Vagina (tissue), 2 donors: Measurements from ENCODE around the gene SHD. TPM values are rescaled to one million over a fixed set of nuclear protein-coding genes. Genes with fewer than 3 reads are reported as not detected.
"Not testable (repeated sequence)": the region's sequence is repeated elsewhere in the genome, so short reads cannot be mapped to it uniquely, and the experiment has no call there.

Experiments
- DNase-seq, 2 donors: peaks; one replicate each; pipeline ENCODE4 v3.0.0-alpha.2; 2017; ENCODE audit errors: extremely low spot score in 2 of 2
- H3K27ac ChIP-seq: fragments of 200-600 bp; sonication (generic); one replicate; pipeline ENCODE4 v1.5.1; 2019
- H3K27me3 ChIP-seq: fragments of 200-600 bp; sonication (generic); one replicate; pipeline ENCODE4 v1.5.1; 2019
- H3K36me3 ChIP-seq, 2 donors: fragments of 200-600 bp; sonication (generic); one replicate each; pipeline ENCODE4 v1.5.1; 2017 to 2019
- H3K4me1 ChIP-seq: fragments of 200-600 bp; sonication (generic); one replicate; pipeline ENCODE4 v1.5.1; 2019
- H3K4me3 ChIP-seq, 2 donors: fragments of 200-600 bp; sonication (generic); 1 replicate in 1 of 2; 2 replicates in 1 of 2; pipeline ENCODE4 v1.5.1; 2016 to 2019
- H3K9me3 ChIP-seq: fragments of 200-600 bp; sonication (generic); one replicate; pipeline ENCODE4 v1.5.1; 2019
- POLR2A ChIP-seq, 2 donors: fragments of 450-650 bp; IDR thresholded peaks; one replicate each; pipeline ENCODE4 v1.6.1; 2017; ENCODE audit warnings: antibody characterized with exemption in 2 of 2, mild to moderate bottlenecking in 2 of 2, moderate library complexity in 2 of 2
- POLR2AphosphoS5 ChIP-seq, 2 donors: sonication (generic); formaldehyde crosslinking; IDR thresholded peaks; one replicate each; pipeline ENCODE4 v1.9.0; 2017; ENCODE audit warnings: antibody characterized with exemption in 2 of 2, mild to moderate bottlenecking in 2 of 2, low read depth in 1 of 2; ENCODE audit not compliant: insufficient read depth in 1 of 2
- intact Hi-C: fragments of 100-400 bp; cut with DNase I; formaldehyde crosslinking; loops from one replicate; pipeline ENCODE4 v1.15.1; 2023
- total RNA-seq: library from RNA; depleted of rRNA; stranded (reverse); fragments of >200 nt; gene quantifications from one replicate; pipeline ENCODE4 v1.2.3, GENCODE V29; 2016
- TF ChIP-seq, protein P1 (sequence below), 3 experiments: fragments of 450-650 bp in 2 of 3; fragments of 200-600 bp in 1 of 3; sonication (generic) in 1 of 3; IDR thresholded peaks; one replicate each; pipeline ENCODE4 v1.5.1; 2017 to 2019; ENCODE audit warnings: antibody characterized with exemption in 3 of 3, mild to moderate bottlenecking in 2 of 3, moderate library complexity in 2 of 3

The SHD gene
- total RNA-seq, 1 donor from 2014 or later: not detected

- Histone ChIP-seq H3K36me3 (peaks cover 0 to 38% of the 10 kb centered on the region in 2 donors), H3K4me3 (no peak overlapping the region), H3K27ac (no peak overlapping the region), H3K9me3 (no peaks in the 10 kb centered on the region), H3K27me3 (no peaks in the 10 kb centered on the region), H3K4me1 (no peaks in the 10 kb centered on the region)
- DNase-seq: no peak
- intact Hi-C loops: no loop called here
- TF ChIP-seq POLR2A (IDR thresholded peaks at IDR 0.05) (no peak), POLR2AphosphoS5 (IDR thresholded peaks at IDR 0.05; ENCODE audit: insufficient read depth in 1 of 2, low read depth in 1 of 2) (no peak)
- TF ChIP-seq, protein P1, sequence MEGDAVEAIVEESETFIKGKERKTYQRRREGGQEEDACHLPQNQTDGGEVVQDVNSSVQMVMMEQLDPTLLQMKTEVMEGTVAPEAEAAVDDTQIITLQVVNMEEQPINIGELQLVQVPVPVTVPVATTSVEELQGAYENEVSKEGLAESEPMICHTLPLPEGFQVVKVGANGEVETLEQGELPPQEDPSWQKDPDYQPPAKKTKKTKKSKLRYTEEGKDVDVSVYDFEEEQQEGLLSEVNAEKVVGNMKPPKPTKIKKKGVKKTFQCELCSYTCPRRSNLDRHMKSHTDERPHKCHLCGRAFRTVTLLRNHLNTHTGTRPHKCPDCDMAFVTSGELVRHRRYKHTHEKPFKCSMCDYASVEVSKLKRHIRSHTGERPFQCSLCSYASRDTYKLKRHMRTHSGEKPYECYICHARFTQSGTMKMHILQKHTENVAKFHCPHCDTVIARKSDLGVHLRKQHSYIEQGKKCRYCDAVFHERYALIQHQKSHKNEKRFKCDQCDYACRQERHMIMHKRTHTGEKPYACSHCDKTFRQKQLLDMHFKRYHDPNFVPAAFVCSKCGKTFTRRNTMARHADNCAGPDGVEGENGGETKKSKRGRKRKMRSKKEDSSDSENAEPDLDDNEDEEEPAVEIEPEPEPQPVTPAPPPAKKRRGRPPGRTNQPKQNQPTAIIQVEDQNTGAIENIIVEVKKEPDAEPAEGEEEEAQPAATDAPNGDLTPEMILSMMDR (IDR thresholded peaks at IDR 0.05): no peak
Measured at GRCh38 chr19:4267901-4268815, 10.9 kb upstream of the SHD start.

DNA sequence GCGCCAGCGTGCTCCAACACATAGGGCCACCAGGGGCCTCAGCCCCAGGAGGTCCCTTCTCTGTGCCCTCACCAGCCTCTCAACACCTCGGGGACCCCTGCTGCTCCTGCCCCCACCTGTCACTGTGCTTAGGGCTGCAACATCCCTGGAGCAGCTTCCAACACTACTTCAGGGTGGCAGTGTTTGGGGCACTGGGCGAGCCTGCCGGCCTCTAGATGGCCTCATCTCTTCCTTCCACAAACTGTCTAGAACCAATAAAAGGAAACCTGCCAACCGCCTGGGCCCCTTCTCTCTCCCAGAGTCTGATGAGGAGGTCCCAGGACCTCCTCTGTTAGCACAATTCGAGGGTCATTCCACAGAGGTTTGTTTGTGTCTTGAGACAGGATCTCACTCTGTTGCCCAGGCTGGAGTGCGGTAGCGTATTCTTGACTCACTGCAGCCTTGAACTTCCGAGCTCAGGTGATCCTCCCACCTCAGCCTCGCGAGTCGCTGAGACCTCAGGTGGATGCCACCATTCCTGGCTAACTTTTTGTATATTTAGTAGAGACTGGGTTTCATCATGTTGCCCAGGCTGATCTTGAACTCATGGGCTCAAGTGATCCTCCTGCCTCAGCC lies 10.1 kb upstream of the SHD start:
- no peak for TF ChIP-seq POLR2A (IDR thresholded peaks at IDR 0.05)
- TF ChIP-seq POLR2AphosphoS5 (IDR thresholded peaks at IDR 0.05; ENCODE audit: insufficient read depth in 1 of 2, low read depth in 1 of 2): no peak
- TF ChIP-seq, protein P1 (IDR thresholded peaks at IDR 0.05): no peak
- Histone ChIP-seq H3K4me3 (no peak overlapping the region), H3K9me3 (no peaks in the 10 kb centered on the region), H3K27me3 (no peaks in the 10 kb centered on the region), H3K27ac (no peak overlapping the region), H3K4me1 (no peaks in the 10 kb centered on the region), H3K36me3 (peaks cover 0 to 33% of the 10 kb centered on the region in 2 donors)
- intact Hi-C loops: no loop called here
- no peak for DNase-seq

- intact Hi-C loops: loop anchor here (10.0 kb wide), 1 partner anchor 122 kb away; no protein-coding TSS in a partner anchor
- Histone ChIP-seq H3K9me3 (no peaks in the 10 kb centered on the region), H3K4me1 (no peaks in the 10 kb centered on the region), H3K4me3 (no peak overlapping the region), H3K27ac (no peak overlapping the region), H3K36me3 (peaks cover 0 to 13% of the 10 kb centered on the region in 2 donors), H3K27me3 (no peaks in the 10 kb centered on the region)
- no peak for DNase-seq
- no peak for TF ChIP-seq POLR2AphosphoS5 (IDR thresholded peaks at IDR 0.05; ENCODE audit: insufficient read depth in 1 of 2, low read depth in 1 of 2)
- TF ChIP-seq, protein P1 (IDR thresholded peaks at IDR 0.05): no peak
- no peak for TF ChIP-seq POLR2A (IDR thresholded peaks at IDR 0.05)
Measured at GRCh38 chr19:4272894-4273293, 6.2 kb upstream of the SHD start.

- not testable (repeated sequence) for H3K9me3 ChIP-seq, H3K27me3 ChIP-seq, H3K36me3 ChIP-seq, DNase-seq, H3K27ac ChIP-seq, H3K4me3 ChIP-seq, H3K4me1 ChIP-seq
- intact Hi-C loops: loop anchor here (10.0 kb wide), 1 partner anchor 120 kb away; no protein-coding TSS in a partner anchor
Measured at GRCh38 chr19:4274321-4274686, 4.8 kb upstream of the SHD start.

DNA sequence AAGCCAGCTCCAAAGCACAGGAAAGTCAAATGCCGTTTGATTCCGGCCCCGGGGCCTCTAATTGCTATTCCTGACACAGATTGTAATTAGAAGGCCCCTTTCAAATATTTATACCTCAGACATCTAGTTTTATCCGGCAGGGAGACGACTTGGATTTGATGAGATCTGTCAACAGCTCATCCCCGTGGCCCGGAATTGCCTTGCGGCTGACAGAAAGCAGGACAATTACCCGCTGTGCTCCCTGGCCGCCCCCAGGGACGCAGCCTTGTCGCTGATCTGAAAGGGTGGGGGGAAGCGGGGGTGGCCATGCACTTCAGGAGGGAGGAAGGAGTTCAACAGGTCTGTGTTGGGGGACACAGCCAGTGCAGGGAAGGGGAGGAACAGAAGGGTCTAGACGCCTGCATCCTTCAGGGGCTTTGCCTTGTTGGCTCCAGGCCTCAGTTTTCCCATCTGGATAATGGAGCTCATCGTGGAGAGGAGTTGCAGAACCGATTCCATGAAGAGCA lies 1.8 kb upstream of the SHD start:
- intact Hi-C loops: loop anchor here (10.0 kb wide), 1 partner anchor 118 kb away; no protein-coding TSS in a partner anchor
- no peaks in the 10 kb centered on the region for H3K36me3 ChIP-seq
- no peak overlapping the region for H3K27ac ChIP-seq
- peaks cover 19% of the 10 kb centered on the region for H3K4me1 ChIP-seq
- no peak overlapping the region for H3K4me3 ChIP-seq
- TF ChIP-seq POLR2AphosphoS5 (IDR thresholded peaks at IDR 0.05; ENCODE audit: insufficient read depth in 1 of 2, low read depth in 1 of 2): no peak
- TF ChIP-seq, protein P1 (IDR thresholded peaks at IDR 0.05): no peak
- TF ChIP-seq POLR2A (IDR thresholded peaks at IDR 0.05): no peak
- DNase-seq: no peak
- H3K27me3 ChIP-seq: peaks cover 12% of the 10 kb centered on the region
- H3K9me3 ChIP-seq: no peaks in the 10 kb centered on the region
